AG04450 (cell line): ENCODE data around the gene CORO7. TPM values are rescaled to one million over a fixed set of nuclear protein-coding genes. Genes with fewer than 3 reads are reported as not detected.

Experiments
- CTCF ChIA-PET: fragments of 300-600, 350-600 bp; formaldehyde crosslinking; extraction: SDS; loops from one replicate; lab custom pipeline; 2022; ENCODE audit warnings: antibody characterized with exemption, inconsistent platforms; lab: Charles Lee
- POLR2A ChIA-PET: fragments of 350-600 bp; formaldehyde crosslinking; extraction: SDS; loops from one replicate; lab custom pipeline; 2021; ENCODE audit warnings: antibody characterized with exemption, inconsistent platforms; lab: Yijun Ruan, JAX
- DNase-seq: peaks from one replicate; pipeline ENCODE4 v3.0.0-alpha.2; 2011; ENCODE audit warnings: low read depth, low spot score
- H3K27ac ChIP-seq: one replicate; pipeline ENCODE4 v1.5.1; 2012; ENCODE audit warnings: low read depth, low read length, control low read depth
- H3K27me3 ChIP-seq: one replicate; pipeline ENCODE4 v1.6.0; 2012; ENCODE audit warnings: low read length; ENCODE audit not compliant: control insufficient read depth, insufficient read depth
- H3K4me3 ChIP-seq: 2 replicates; pipeline ENCODE4 v1.5.1; 2011; ENCODE audit warnings: mild to moderate bottlenecking, low read depth, low read length, control low read depth
- H3K9me3 ChIP-seq: 2 replicates; pipeline ENCODE4 v1.5.1; 2012; ENCODE audit warnings: low read length; ENCODE audit not compliant: control insufficient read depth, insufficient read depth
- polyA plus RNA-seq: library from polyadenylated mRNA; depleted of rRNA; stranded (reverse); fragments of >200 nt; gene quantifications from 2 replicates; pipeline ENCODE4 v1.2.3, GENCODE V29; 2011
- TF ChIP-seq, protein P1 (sequence below): IDR thresholded peaks from 2 replicates; pipeline ENCODE4 v1.5.1; 2011; ENCODE audit warnings: low read depth, low read length, control low read depth, inconsistent platforms

The CORO7 gene
- polyA plus RNA-seq, 1 experiment = 7.0 TPM

DNA sequence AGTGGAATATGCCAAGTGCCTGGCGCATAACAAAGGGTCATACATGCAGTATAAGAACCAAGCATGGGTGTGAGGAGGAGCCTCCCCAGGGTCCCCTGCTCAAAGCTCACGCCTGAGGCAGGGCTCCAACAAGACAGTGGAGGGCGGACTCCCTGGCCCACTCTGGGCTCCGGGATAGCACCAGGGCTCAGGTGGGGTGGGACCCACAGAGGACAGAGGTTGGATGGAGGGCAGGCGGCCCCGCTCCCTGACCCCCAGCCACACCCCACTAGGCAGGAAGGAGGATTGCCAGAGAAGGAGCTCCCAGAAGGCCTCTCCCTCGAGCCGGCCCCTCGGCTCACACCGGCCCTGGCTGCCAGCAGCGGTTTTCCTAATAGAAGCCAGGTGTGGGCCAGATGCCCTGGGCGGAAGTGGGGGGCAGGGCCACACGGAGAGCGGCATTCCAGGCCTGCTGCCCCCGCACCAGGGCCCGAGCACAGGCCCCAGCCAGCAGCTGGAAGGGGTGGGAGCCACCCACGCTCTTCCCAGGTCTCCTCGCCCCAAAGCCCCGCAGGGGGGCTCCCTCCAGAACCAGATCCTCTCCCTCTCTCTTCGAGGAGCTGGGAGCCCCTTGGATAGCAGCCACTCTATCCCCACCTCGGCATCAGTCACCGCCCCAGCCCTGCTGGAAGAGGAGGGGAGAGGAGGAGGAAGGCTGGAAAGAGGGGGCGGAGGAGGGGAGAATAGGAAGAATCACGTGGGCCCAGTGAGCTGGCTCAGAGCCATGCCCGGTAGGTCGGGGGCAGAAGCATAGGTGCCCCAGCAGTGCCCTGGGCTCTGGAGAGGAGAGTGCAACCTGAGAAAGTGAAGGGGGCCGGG is 23.8 kb downstream of the CORO7 start:
- TF ChIP-seq, protein P1, sequence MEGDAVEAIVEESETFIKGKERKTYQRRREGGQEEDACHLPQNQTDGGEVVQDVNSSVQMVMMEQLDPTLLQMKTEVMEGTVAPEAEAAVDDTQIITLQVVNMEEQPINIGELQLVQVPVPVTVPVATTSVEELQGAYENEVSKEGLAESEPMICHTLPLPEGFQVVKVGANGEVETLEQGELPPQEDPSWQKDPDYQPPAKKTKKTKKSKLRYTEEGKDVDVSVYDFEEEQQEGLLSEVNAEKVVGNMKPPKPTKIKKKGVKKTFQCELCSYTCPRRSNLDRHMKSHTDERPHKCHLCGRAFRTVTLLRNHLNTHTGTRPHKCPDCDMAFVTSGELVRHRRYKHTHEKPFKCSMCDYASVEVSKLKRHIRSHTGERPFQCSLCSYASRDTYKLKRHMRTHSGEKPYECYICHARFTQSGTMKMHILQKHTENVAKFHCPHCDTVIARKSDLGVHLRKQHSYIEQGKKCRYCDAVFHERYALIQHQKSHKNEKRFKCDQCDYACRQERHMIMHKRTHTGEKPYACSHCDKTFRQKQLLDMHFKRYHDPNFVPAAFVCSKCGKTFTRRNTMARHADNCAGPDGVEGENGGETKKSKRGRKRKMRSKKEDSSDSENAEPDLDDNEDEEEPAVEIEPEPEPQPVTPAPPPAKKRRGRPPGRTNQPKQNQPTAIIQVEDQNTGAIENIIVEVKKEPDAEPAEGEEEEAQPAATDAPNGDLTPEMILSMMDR = no peak
- Histone ChIP-seq H3K27ac (peak overlapping the region; percentile 87), H3K27me3 (no peaks in the 10 kb centered on the region), H3K9me3 (no peaks in the 10 kb centered on the region; the same call in 1 of the 2 replicates), H3K4me3 (no peak overlapping the region)
- peak; percentile 79 for DNase-seq
- CTCF ChIA-PET = interaction anchor here (0.5 to 7.8 kb wide), 3 partner anchors 11 to 193 kb away, joined by 5 to 120 read pairs (median 10); no protein-coding TSS in a partner anchor
- POLR2A ChIA-PET = interaction anchor here (0.6 to 2.8 kb wide), 8 partner anchors 10 to 543 kb away, joined by 3 to 34 read pairs (median 5); partner anchors contain the start of gene VASN

DNA sequence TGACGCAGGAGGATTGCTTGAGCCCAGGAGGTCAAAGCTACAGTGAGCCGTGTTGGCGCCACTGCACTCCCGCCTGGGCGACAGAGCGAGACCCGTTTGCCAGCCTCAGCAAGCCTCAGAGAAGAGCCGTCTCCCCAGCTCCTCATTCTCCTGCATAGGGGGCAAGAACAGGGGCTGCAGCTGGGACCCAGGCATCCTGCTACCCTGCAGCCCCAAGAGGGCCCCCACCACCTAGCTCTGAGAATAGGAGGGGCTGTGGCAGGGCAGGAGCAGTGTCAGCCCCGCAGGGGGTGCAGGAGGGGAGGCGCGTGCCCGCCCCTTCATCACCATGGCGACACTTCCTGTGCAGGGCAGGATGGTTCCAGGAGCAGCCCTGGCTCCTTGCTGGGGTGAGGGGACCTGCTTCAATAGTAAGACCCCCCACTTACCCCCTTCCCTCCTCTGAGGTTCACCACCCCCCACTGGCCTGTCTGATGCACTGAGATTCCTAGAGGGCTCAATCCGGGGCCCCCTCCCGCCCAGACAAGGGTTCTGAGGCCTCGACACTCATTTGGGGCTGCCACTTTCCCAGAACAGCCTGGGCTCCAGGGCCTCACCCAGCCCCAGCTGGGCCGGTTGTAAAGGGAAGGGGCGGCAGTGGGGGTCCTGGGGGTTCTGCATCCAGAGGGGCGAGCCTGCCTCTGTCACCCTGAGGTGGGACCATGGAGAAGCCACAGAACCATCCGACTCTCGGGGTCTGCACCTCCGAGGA is 24.6 kb downstream of the CORO7 start:
- POLR2A ChIA-PET = interaction anchor here (0.7 to 2.8 kb wide), 5 partner anchors 11 to 21 kb away, joined by 3 to 34 read pairs (median 6); partner anchors contain the start of gene VASN

DNA sequence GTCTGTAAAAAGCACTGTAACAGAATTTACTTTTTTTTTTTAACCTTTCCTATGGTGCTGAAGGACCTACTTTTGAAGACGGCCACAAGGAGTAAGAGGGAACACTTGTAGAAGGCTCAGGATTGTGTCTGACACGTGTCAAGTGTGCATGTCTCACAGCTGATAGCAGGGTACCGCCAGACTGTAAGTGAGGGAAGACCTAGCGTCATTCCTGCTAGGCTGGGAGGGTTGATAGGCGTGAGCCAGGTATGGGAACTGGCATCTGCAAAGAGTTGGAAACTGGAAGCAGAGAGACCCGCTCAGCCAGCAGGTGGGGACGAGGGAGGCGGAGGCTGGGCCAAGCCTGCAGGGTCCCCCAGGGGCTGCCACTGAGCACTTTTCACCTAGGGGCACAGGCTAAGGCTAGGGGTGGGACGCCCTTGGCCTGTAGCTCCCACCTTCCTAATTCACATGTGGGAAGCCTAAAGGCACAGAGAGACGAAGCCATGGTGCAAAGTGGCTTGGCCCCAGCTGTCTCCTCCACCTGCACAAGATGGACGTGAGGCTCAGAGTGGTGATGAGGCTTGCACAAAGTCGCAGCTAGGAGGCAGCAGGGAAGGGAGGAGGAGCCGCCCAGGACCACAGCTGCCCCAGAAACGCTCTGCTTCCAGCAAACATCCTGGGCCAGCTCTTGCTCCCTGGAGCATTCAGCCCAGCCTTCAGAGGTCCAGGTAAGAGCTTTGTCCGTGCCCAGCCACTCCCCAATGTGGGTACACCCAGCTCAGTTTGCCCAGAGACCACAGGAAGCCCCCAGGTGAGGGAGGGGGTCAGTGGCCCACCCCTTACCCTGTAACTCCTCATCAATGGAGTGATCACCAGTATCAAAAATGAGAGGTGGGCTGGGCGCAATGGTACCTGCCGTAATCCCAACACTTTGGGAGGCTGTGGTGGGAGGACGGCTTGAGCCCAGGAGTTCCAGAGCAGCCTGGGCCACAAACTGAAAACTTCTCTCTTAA is 25.8 kb downstream of the CORO7 start:
- DNase-seq = no peak
- ChIA-PET POLR2A (interaction anchor here (1.4 to 1.6 kb wide), 2 partner anchors 15 to 41 kb away, joined by 3 to 4 read pairs; no protein-coding TSS in a partner anchor), CTCF (interaction anchor here (1.4 to 7.8 kb wide), 2 partner anchors 13 to 31 kb away, joined by 3 to 120 read pairs; no protein-coding TSS in a partner anchor)
- Histone ChIP-seq H3K4me3 (no peak overlapping the region), H3K9me3 (no peaks in the 10 kb centered on the region; the same call in 1 of the 2 replicates), H3K27me3 (no peaks in the 10 kb centered on the region), H3K27ac (no peak overlapping the region)
- TF ChIP-seq, protein P1 = peak; percentile 22

More for the DNA sequence above, 24.6 kb downstream of the CORO7 start:
- CTCF ChIA-PET = interaction anchor here (7.8 kb wide), 1 partner anchor 12 kb away, joined by 120 read pairs; no protein-coding TSS in a partner anchor
- H3K4me3 ChIP-seq = no peak overlapping the region
- H3K9me3 ChIP-seq = no peaks in the 10 kb centered on the region; the same call in 1 of the 2 replicates
- DNase-seq = no peak
- no peaks in the 10 kb centered on the region for H3K27me3 ChIP-seq
- TF ChIP-seq, protein P1 = no peak
- H3K27ac ChIP-seq = peak overlapping the region; percentile 87
